Lower leg skin (tissue), 3 donors: ENCODE measurements around the gene DENND1A.

Source experiments
- POLR2A ChIP-seq, 2 donors: fragments of 450-650 bp; IDR thresholded peaks; one replicate each; pipeline ENCODE4 v1.6.1; 2016 to 2017; ENCODE audit warnings: antibody characterized with exemption in 2 of 2, mild to moderate bottlenecking in 1 of 2, moderate library complexity in 1 of 2
- TF ChIP-seq, protein P1 (sequence below), 3 donors: fragments of 450-650 bp; IDR thresholded peaks; one replicate each; pipeline ENCODE4 v1.5.1; 2016; ENCODE audit warnings: antibody characterized with exemption in 3 of 3, mild to moderate bottlenecking in 3 of 3, moderate library complexity in 2 of 3

DNA sequence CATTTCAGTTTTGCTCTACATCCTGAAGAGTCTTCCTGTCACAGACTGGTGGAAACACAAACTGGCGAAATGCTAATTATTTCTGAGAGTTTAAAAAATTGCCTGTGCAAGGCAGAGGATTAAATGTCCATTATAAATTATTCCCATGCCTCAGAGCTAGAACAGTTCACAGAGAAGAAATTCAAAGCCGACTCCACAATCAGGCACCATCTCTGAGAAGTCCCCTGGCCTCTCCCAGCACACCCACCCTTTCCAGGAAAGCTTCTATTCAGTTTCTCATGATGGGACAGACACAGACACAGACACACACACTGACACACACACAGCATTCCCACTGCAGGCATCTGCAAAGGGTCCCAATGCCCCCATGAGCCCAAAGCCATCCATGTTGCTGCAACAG, 253.1 kb downstream of the DENND1A start:
- TF ChIP-seq, protein P1, sequence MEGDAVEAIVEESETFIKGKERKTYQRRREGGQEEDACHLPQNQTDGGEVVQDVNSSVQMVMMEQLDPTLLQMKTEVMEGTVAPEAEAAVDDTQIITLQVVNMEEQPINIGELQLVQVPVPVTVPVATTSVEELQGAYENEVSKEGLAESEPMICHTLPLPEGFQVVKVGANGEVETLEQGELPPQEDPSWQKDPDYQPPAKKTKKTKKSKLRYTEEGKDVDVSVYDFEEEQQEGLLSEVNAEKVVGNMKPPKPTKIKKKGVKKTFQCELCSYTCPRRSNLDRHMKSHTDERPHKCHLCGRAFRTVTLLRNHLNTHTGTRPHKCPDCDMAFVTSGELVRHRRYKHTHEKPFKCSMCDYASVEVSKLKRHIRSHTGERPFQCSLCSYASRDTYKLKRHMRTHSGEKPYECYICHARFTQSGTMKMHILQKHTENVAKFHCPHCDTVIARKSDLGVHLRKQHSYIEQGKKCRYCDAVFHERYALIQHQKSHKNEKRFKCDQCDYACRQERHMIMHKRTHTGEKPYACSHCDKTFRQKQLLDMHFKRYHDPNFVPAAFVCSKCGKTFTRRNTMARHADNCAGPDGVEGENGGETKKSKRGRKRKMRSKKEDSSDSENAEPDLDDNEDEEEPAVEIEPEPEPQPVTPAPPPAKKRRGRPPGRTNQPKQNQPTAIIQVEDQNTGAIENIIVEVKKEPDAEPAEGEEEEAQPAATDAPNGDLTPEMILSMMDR (IDR thresholded peaks at IDR 0.05), result no peak
- no peak for TF ChIP-seq POLR2A (IDR thresholded peaks at IDR 0.05)
